Tibial artery (tissue), 4 donors: Measurements from ENCODE around the gene CADM2.

Experiments used
- DNase-seq, 2 donors: peaks; one replicate each; pipeline ENCODE4 v3.0.0-alpha.2; 2019
- H3K27ac ChIP-seq, 2 donors: fragments of 200-600 bp; sonication (generic) in 1 of 2; 1 replicate in 1 of 2; 2 replicates in 1 of 2; pipeline ENCODE4 v1.5.1; 2018 to 2019; ENCODE audit warnings: mild to moderate bottlenecking in 1 of 2
- H3K27me3 ChIP-seq, 2 donors: fragments of 200-600 bp; sonication (generic) in 1 of 2; one replicate each; pipeline versions ENCODE4 v1.5.1 to v1.6.0; 2016 to 2019
- H3K36me3 ChIP-seq, 3 donors: fragments of 200-600 bp; sonication (generic) in 2 of 3; one replicate each; pipeline ENCODE4 v1.5.1; 2016 to 2019; ENCODE audit warnings: mild to moderate bottlenecking in 2 of 3
- H3K4me1 ChIP-seq, 4 donors: fragments of 200-600 bp; sonication (generic) in 2 of 4; 1 replicate in 3 of 4; 2 replicates in 1 of 4; pipeline ENCODE4 v1.5.1; 2016 to 2019
- H3K4me3 ChIP-seq, 2 donors: fragments of 200-600 bp; sonication (generic) in 1 of 2; 1 replicate in 1 of 2; 2 replicates in 1 of 2; pipeline ENCODE4 v1.5.1; 2018 to 2019; ENCODE audit warnings: mild to moderate bottlenecking in 2 of 2
- H3K9me3 ChIP-seq, 3 donors: fragments of 200-600 bp; sonication (generic) in 1 of 3; one replicate each; pipeline ENCODE4 v1.5.1; 2016 to 2019
- CTCF ChIP-seq, 2 experiments: fragments of 200-600 bp in 1 of 2; fragments of 450-650 bp in 1 of 2; IDR thresholded peaks; one replicate each; pipeline ENCODE4 v1.5.1; 2017 to 2019; ENCODE audit warnings: antibody characterized with exemption in 2 of 2, mild to moderate bottlenecking in 1 of 2, moderate library complexity in 1 of 2
- intact Hi-C: fragments of 100-400 bp; cut with DNase I; formaldehyde crosslinking; loops from one replicate; pipeline ENCODE4 v1.15.0; 2023; ENCODE audit warnings: low total_unique reads

CADM2 gene

DNA sequence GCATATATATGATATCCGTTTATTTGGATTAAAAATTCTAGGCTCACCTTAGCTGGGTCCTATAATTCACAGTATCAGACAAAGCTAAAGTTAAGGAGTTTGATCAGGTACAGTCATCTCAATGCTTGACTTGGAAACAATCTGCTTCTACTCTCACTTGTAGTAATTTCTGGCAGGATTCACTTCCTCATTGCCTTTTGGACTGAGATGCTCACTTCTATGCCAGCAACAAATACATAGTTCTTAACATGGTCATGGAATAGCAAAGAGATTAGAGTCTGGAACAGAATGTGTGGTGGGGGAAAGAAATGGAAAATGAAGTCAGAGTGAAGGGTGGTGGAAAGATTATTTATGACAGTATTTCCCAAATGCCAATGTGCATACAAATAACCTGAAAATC is 693.6 kb downstream of the CADM2 start:
- Histone ChIP-seq H3K27ac (no peak overlapping the region), H3K27me3 (no peaks in the 10 kb centered on the region), H3K9me3 (no peaks in the 10 kb centered on the region), H3K36me3 (no peaks in the 10 kb centered on the region), H3K4me1 (no peaks in the 10 kb centered on the region), H3K4me3 (no peak overlapping the region)
- no peak for TF ChIP-seq CTCF (IDR thresholded peaks at IDR 0.05)
- no peak for DNase-seq
- intact Hi-C loops, result loop anchor here (10.0 kb wide), 1 partner anchor 662 kb away; no protein-coding TSS in a partner anchor

GRCh38 chr3:85660451-85660850 is 701.7 kb downstream of the CADM2 start:
- Histone ChIP-seq H3K4me1 (no peaks in the 10 kb centered on the region), H3K9me3 (no peaks in the 10 kb centered on the region), H3K36me3 (no peaks in the 10 kb centered on the region), H3K27me3 (no peaks in the 10 kb centered on the region), H3K27ac (no peak overlapping the region), H3K4me3 (no peak overlapping the region)
- no peak for TF ChIP-seq CTCF (IDR thresholded peaks at IDR 0.05)
- intact Hi-C loops, result no loop called here
- DNase-seq, result no peak

- Histone ChIP-seq H3K36me3 (no peaks in the 10 kb centered on the region), H3K9me3 (no peaks in the 10 kb centered on the region), H3K27me3 (no peaks in the 10 kb centered on the region), H3K27ac (no peak overlapping the region), H3K4me1 (no peaks in the 10 kb centered on the region), H3K4me3 (no peak overlapping the region)
- no peak for TF ChIP-seq CTCF (IDR thresholded peaks at IDR 0.05)
- intact Hi-C loops, result no loop called here
- DNase-seq, result no peak
Measured at GRCh38 chr3:85662462-85662861, 703.7 kb downstream of the CADM2 start.

GRCh38 chr3:85667744-85668143 is 709.0 kb downstream of the CADM2 start:
- Histone ChIP-seq H3K4me3 (no peak overlapping the region), H3K9me3 (no peaks in the 10 kb centered on the region), H3K27me3 (no peaks in the 10 kb centered on the region), H3K36me3 (no peaks in the 10 kb centered on the region), H3K27ac (no peak overlapping the region), H3K4me1 (no peaks in the 10 kb centered on the region)
- TF ChIP-seq CTCF (IDR thresholded peaks at IDR 0.05), result no peak
- intact Hi-C loops, result no loop called here
- DNase-seq, result no peak

- Histone ChIP-seq H3K27me3 (no peaks in the 10 kb centered on the region), H3K4me3 (no peak overlapping the region), H3K36me3 (no peaks in the 10 kb centered on the region), H3K27ac (no peak overlapping the region), H3K9me3 (no peaks in the 10 kb centered on the region), H3K4me1 (no peaks in the 10 kb centered on the region)
- TF ChIP-seq CTCF (IDR thresholded peaks at IDR 0.05), result no peak
- DNase-seq, result no peak
- intact Hi-C loops, result no loop called here
Measured at GRCh38 chr3:85670634-85671205, 711.9 kb downstream of the CADM2 start.

- intact Hi-C loops, result no loop called here
- Histone ChIP-seq H3K4me3 (no peak overlapping the region), H3K4me1 (no peaks in the 10 kb centered on the region), H3K27ac (no peak overlapping the region), H3K36me3 (no peaks in the 10 kb centered on the region), H3K9me3 (no peaks in the 10 kb centered on the region), H3K27me3 (no peaks in the 10 kb centered on the region)
- TF ChIP-seq CTCF (IDR thresholded peaks at IDR 0.05), result no peak
- DNase-seq, result no peak
Measured at GRCh38 chr3:85672761-85673160, 714.0 kb downstream of the CADM2 start.
